A673 (cell line): ENCODE results near the gene RNFT2.

Source experiments
- CTCF ChIP-seq: fragments of 300-800, 200-600 bp; sonication (generic); conservative IDR thresholded peaks from 2 replicates; pipeline ENCODE4 v1.5.1; 2017; ENCODE audit warnings: low read depth, mild to moderate bottlenecking, antibody characterized with exemption, low read length, moderate library complexity, mixed read lengths
- EZH2 ChIP-seq: fragments of 200-600 bp; sonication (generic); IDR thresholded peaks from 2 replicates; pipeline ENCODE4 v1.6.1; 2017; ENCODE audit warnings: borderline replicate concordance, low read depth, mild to moderate bottlenecking, mixed read lengths, antibody characterized with exemption, low read length; ENCODE audit not compliant: poor library complexity, severe bottlenecking

DNA sequence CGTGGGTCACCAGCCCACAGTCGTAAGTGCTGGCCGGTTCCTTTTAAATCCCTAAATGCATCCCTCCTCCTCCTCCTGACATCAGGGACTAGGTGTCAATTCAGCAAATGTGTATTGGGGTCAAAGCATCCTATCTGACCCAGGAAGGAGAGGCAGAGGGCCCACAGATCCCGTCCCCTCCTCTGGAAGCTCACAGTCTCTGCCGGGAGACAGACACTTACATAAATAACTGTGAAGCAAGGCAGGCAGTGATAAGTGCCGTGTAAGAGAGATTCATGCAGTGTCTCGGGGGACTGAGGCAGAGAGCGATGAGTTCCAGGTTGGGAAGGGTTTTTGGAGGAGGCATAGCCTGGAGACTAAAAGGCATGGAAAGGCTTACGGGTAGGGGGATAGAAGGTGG lies 99.0 kb downstream of the RNFT2 start:
- no peak for TF ChIP-seq CTCF
- no peak for TF ChIP-seq EZH2
